ENCODE results near the gene RAB36. TPM values are rescaled to one million over a fixed set of nuclear protein-coding genes. Genes with fewer than 3 reads are reported as not detected.

RAB36 gene
- total and polyA plus RNA-seq, 7 donors: 0.05 to 0.56 (median 0.23) TPM; not detected in 1

- no peaks in the 10 kb centered on the region for H3K36me3 ChIP-seq (ENCODE audit: insufficient read depth in 1 of 2, low read depth in 1 of 2)
- no peak overlapping the region for H3K4me3 ChIP-seq
- intact Hi-C loops (cut with DNase I): no loop called here
- peaks cover 0 to 11% (median 0%) of the 10 kb centered on the region in 3 donors for H3K27me3 ChIP-seq (ENCODE audit: insufficient read depth in 3 of 3, low read length in 2 of 3)
- TF ChIP-seq CTCF (IDR thresholded peaks at IDR 0.05): no peak
- no peak overlapping the region for H3K27ac ChIP-seq
- DNase-seq (no peak), ATAC-seq (no peak)
- no peaks in the 10 kb centered on the region for H3K9me3 ChIP-seq
- no peaks in the 10 kb centered on the region for H3K4me1 ChIP-seq
- WGBS, 3 donors: 60 to 67% (median 61%) methylated on average over 8 of the region's 8 CpGs
Observed at GRCh38 chr22:23156286-23156685, 11.0 kb downstream of the RAB36 start.

DNA sequence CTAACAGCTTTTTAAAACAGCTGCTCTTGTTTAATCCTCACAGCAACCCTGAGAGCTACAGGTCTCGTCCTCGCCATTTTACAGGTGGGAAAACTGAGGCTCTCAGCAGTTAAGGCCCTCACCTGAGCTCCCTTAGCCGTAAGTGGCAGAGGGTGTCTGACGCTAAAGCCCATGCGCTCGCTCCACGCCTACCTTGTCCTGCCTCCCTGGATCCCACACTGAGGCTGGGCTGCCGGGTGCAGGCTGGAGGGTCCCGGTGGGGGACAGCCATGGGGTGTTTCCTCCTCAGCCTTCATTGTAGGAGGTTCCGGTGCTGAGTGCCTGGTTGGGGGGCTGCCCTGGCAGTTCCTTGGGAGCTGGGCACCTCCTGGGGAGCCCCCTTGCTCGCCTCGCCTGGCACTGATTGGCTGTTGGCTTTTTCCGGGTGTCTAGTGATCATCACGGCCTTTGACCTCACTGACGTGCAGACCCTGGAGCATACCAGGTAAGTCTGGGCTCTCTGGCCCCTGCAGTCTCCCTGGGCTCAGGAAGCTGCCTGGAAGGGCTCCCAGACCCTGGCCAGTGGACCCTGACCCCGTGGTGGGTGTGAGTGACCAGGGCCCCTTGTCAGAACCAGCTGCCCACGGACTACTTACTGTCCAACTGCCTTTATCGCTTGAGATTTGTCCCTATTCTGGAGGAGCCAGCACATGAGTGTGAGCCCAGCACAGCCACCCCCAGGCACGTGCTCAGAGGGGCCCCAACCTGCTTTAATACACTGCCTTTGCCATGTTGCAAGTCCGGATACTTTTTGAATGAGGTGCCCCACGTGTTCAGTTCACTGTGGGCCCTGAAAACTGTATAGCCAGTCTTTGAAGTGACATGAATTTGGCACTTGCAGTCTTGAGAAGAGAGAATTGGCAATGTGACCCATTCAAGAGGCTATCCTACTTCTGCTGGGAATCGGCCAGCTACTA lies 12.6 kb downstream of the RAB36 start:
- WGBS, 3 donors: 84 to 88% (median 88%) methylated on average over 22 of the region's 22 CpGs
- Histone ChIP-seq H3K4me1 (no peaks in the 10 kb centered on the region), H3K27ac (no peak overlapping the region), H3K36me3 (ENCODE audit: insufficient read depth in 1 of 2, low read depth in 1 of 2) (no peaks in the 10 kb centered on the region), H3K4me3 (no peak overlapping the region), H3K27me3 (ENCODE audit: insufficient read depth in 3 of 3, low read length in 2 of 3) (peaks cover 0 to 11% (median 0%) of the 10 kb centered on the region in 3 donors), H3K9me3 (no peaks in the 10 kb centered on the region)
- DNase-seq (no peak), ATAC-seq (no peak)
- no peak for TF ChIP-seq CTCF (IDR thresholded peaks at IDR 0.05)
- intact Hi-C loops (cut with DNase I): no loop called here

GRCh38 chr22:23158516-23159290 lies 13.4 kb downstream of the RAB36 start:
- DNase-seq (no peak), ATAC-seq (no peak)
- WGBS, 3 donors: 80 to 85% (median 80%) methylated on average over 14 of the region's 14 CpGs
- intact Hi-C loops (cut with DNase I): no loop called here
- H3K27ac ChIP-seq: no peak overlapping the region
- no peak for TF ChIP-seq CTCF (IDR thresholded peaks at IDR 0.05)
- H3K4me3 ChIP-seq: no peak overlapping the region
- H3K36me3 ChIP-seq (ENCODE audit: insufficient read depth in 1 of 2, low read depth in 1 of 2): no peaks in the 10 kb centered on the region
- no peaks in the 10 kb centered on the region for H3K9me3 ChIP-seq
- H3K4me1 ChIP-seq: no peaks in the 10 kb centered on the region
- peaks cover 0 to 11% (median 0%) of the 10 kb centered on the region in 3 donors for H3K27me3 ChIP-seq (ENCODE audit: insufficient read depth in 3 of 3, low read length in 2 of 3)

- H3K36me3 ChIP-seq (ENCODE audit: insufficient read depth in 1 of 2, low read depth in 1 of 2): no peaks in the 10 kb centered on the region
- intact Hi-C loops (cut with DNase I): no loop called here
- ATAC-seq: no peak
Observed at GRCh38 chr22:23159291-23159630, 14.0 kb downstream of the RAB36 start.

More at GRCh38 chr22:23159291-23159630, 14.0 kb downstream of the RAB36 start:
- peaks cover 0 to 11% (median 0%) of the 10 kb centered on the region in 3 donors for H3K27me3 ChIP-seq (ENCODE audit: insufficient read depth in 3 of 3, low read length in 2 of 3)
- no peaks in the 10 kb centered on the region for H3K4me1 ChIP-seq
- no peak for DNase-seq
- WGBS, 3 donors: 89 to 98% (median 90%) methylated on average over 6 of the region's 6 CpGs
- TF ChIP-seq CTCF (IDR thresholded peaks at IDR 0.05): no peak
- no peak overlapping the region for H3K27ac ChIP-seq
- H3K9me3 ChIP-seq: no peaks in the 10 kb centered on the region
- H3K4me3 ChIP-seq: no peak overlapping the region

All from psoas muscle (tissue), 8 donors.